Measurements from ENCODE around the gene IL17RC.

DNA sequence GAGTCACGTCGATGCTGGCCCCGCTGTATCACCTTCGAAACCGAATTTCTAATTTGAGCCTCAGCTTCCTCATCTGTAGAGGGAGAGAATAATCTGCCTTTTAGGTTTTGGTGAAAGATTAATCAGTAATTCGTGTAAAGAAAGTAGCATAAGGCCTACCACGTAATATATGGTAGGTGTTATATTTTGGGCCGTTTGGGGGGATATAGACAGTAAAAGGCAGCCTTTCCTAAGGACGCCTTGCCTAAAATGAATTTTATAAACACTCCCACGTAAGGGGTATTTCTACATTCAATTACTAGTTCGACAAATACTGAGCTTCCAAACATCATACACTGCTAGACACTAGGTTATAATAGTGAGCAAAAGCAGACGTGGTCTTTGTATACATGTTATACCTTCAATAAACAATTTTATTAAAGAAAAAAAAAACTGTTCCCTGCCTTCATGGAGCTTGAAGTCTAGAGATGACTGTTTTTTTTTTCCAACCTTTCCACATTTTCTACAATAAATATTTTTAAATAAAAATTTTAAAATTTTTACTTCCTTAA is 25.8 kb upstream of the IL17RC start:
- no peak for TF ChIP-seq EZH2phosphoT487 (IDR thresholded peaks at IDR 0.05)
- TF ChIP-seq, protein P1, sequence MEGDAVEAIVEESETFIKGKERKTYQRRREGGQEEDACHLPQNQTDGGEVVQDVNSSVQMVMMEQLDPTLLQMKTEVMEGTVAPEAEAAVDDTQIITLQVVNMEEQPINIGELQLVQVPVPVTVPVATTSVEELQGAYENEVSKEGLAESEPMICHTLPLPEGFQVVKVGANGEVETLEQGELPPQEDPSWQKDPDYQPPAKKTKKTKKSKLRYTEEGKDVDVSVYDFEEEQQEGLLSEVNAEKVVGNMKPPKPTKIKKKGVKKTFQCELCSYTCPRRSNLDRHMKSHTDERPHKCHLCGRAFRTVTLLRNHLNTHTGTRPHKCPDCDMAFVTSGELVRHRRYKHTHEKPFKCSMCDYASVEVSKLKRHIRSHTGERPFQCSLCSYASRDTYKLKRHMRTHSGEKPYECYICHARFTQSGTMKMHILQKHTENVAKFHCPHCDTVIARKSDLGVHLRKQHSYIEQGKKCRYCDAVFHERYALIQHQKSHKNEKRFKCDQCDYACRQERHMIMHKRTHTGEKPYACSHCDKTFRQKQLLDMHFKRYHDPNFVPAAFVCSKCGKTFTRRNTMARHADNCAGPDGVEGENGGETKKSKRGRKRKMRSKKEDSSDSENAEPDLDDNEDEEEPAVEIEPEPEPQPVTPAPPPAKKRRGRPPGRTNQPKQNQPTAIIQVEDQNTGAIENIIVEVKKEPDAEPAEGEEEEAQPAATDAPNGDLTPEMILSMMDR (IDR thresholded peaks at IDR 0.05): no peak
- no peak for TF ChIP-seq EZH2 (IDR thresholded peaks at IDR 0.05)
